NCI-H146 treated with DMSO at 0.1 percent for 48 hours (cell line): ENCODE data around the gene WDSUB1.

Source experiments
- DNase-seq: peaks from one replicate; lab custom pipeline; 2025; ENCODE audit not compliant: unreplicated experiment; lab: John Stamatoyannopoulos, UW

WDSUB1 gene

GRCh38 chr2:159285929-159286708, at the start of gene WDSUB1:
TSS of gene WDSUB1 (minus strand) at chr2:159286703. CDS start at chr2:159283069, 3,634 bp downstream.
- peak; percentile 56 for DNase-seq

GRCh38 chr2:159326569-159327255, 40.2 kb upstream of the WDSUB1 start:
- DNase-seq: no peak

GRCh38 chr2:159322419-159322818, 35.9 kb upstream of the WDSUB1 start:
- no peak for DNase-seq

GRCh38 chr2:159317392-159318088, 31.0 kb upstream of the WDSUB1 start:
- no peak for DNase-seq

GRCh38 chr2:159307942-159308341, 21.4 kb upstream of the WDSUB1 start:
- no peak for DNase-seq

GRCh38 chr2:159300586-159300985, 14.1 kb upstream of the WDSUB1 start:
- DNase-seq: no peak

GRCh38 chr2:159298967-159299366, 12.5 kb upstream of the WDSUB1 start:
- DNase-seq: no peak

GRCh38 chr2:159297042-159297707, 10.7 kb upstream of the WDSUB1 start:
- DNase-seq: no peak

- no peak for DNase-seq
Observed at GRCh38 chr2:159292157-159292556, 5.7 kb upstream of the WDSUB1 start.

GRCh38 chr2:159290289-159290907, 3.9 kb upstream of the WDSUB1 start:
- DNase-seq: no peak

GRCh38 chr2:159287733-159288132, 1.2 kb upstream of the WDSUB1 start:
- no peak for DNase-seq

GRCh38 chr2:159286709-159287441, 372 bp upstream of the WDSUB1 start:
- DNase-seq: peak; percentile 73

- no peak for DNase-seq
Observed at GRCh38 chr2:159285433-159285832, 1.1 kb downstream of the WDSUB1 start.

- DNase-seq: no peak
Observed at GRCh38 chr2:159283529-159283928, 3.0 kb downstream of the WDSUB1 start.

GRCh38 chr2:159281002-159281401, 5.5 kb downstream of the WDSUB1 start:
- no peak for DNase-seq

GRCh38 chr2:159279700-159280099, 6.8 kb downstream of the WDSUB1 start:
- DNase-seq: no peak

GRCh38 chr2:159275111-159275510, 11.4 kb downstream of the WDSUB1 start:
- no peak for DNase-seq

GRCh38 chr2:159272156-159272555, 14.3 kb downstream of the WDSUB1 start:
- no peak for DNase-seq

- no peak for DNase-seq
Observed at GRCh38 chr2:159270744-159271379, 15.6 kb downstream of the WDSUB1 start.

GRCh38 chr2:159267921-159268320, 18.6 kb downstream of the WDSUB1 start:
- no peak for DNase-seq
